ENCODE data around the gene ASB16. TPM values are rescaled to one million over a fixed set of nuclear protein-coding genes. Genes with fewer than 3 reads are reported as not detected.
A peak's percentile ranks its signal among the peaks of the same experiment; 100 is the strongest.

ASB16 gene
- total and polyA plus RNA-seq, 10 of the 15 experiments (the other 5 are each of a cell fraction or from before 2014, with no cell fraction given) = 0.07 to 1.1 (median 0.44) TPM; not detected in 5

GRCh38 chr17:44219108-44219615 lies 48.7 kb downstream of the ASB16 start (continued):
- TF ChIP-seq IRF3 (IDR thresholded peaks at IDR 0.05) (no peak), E2F8 (IDR thresholded peaks at IDR 0.05; ENCODE audit: low read depth, partially characterized antibody) (no peak), MEF2A (IDR thresholded peaks at IDR 0.05; ENCODE audit: insufficient read depth, low read depth, low read length) (no peak), POLR2AphosphoS5 (IDR thresholded peaks at IDR 0.05; ENCODE audit: low read length) (peak; percentile 61), CEBPB (IDR thresholded peaks at IDR 0.05; ENCODE audit: borderline replicate concordance in 1 of 2, low read depth in 2 of 2, low read length in 2 of 2) (no peak), BACH1 (IDR thresholded peaks at IDR 0.05; ENCODE audit: borderline replicate concordance) (peak; percentile 74), IKZF2 (IDR thresholded peaks at IDR 0.05) (no peak), RELA (IDR thresholded peaks at IDR 0.05; ENCODE audit: borderline replicate concordance, partially characterized antibody) (peak; percentile 21), CBX3 (IDR thresholded peaks at IDR 0.05; ENCODE audit: borderline replicate concordance, low read depth) (no peak), POU2F2 (IDR thresholded peaks at IDR 0.05; ENCODE audit: borderline replicate concordance, low read depth, low read length) (0 out of 3 replicates have a peak, but pooled peaks have one; percentile 19), SIX5 (IDR thresholded peaks at IDR 0.05; ENCODE audit: low read depth, low read length, severe bottlenecking) (no peak), ZNF217 (IDR thresholded peaks at IDR 0.05) (peak; percentile 53), GABPA (IDR thresholded peaks at IDR 0.05; ENCODE audit: low read depth) (no peak), SP1 (IDR thresholded peaks at IDR 0.05; ENCODE audit: low read depth, low read length) (no peak), TARDBP (IDR thresholded peaks at IDR 0.05; ENCODE audit: borderline replicate concordance) (no peak), ZNF592 (IDR thresholded peaks at IDR 0.05) (peak; percentile 37; the same call in 1 of the 2 replicates), PBX3 (IDR thresholded peaks at IDR 0.05; ENCODE audit: insufficient replicate concordance, low read depth, low read length) (no peak), ZSCAN29 (IDR thresholded peaks at IDR 0.05) (no peak)
